Measurements from ENCODE around the gene NXPH3. TPM values are rescaled to one million over a fixed set of nuclear protein-coding genes. Genes with fewer than 3 reads are reported as not detected.

The NXPH3 gene
- total RNA-seq, 1 experiment from 2014 or later: not detected

GRCh38 chr17:49580981-49581647, 5.4 kb downstream of the NXPH3 start:
- Mint-ChIP-seq H3K27me3 (ENCODE audit: unreplicated experiment) (peaks cover 58% of the 10 kb centered on the region), H3K4me1 (ENCODE audit: low read depth, unreplicated experiment) (no peaks in the 10 kb centered on the region), H3K4me3 (ENCODE audit: low read depth, unreplicated experiment) (no peak overlapping the region), H3K9me3 (ENCODE audit: low read depth, unreplicated experiment) (no peaks in the 10 kb centered on the region), H3K27ac (ENCODE audit: unreplicated experiment) (no peak overlapping the region), H3K36me3 (ENCODE audit: insufficient read depth, unreplicated experiment) (peaks cover 10% of the 10 kb centered on the region)
- TF ChIP-seq CTCF (IDR thresholded peaks at IDR 0.05; ENCODE audit: unreplicated experiment): no peak
- BruUV-seq (replicated peaks): no TSS peak
- CTCF ChIA-PET: no interaction called here
- no peak for DNase-seq
- intact Hi-C loops (cut with micrococcal nuclease; ENCODE audit: unreplicated experiment): no loop called here

- H3K27ac Mint-ChIP-seq (ENCODE audit: unreplicated experiment): no peak overlapping the region
- no peak for DNase-seq
- intact Hi-C loops (cut with micrococcal nuclease; ENCODE audit: unreplicated experiment): no loop called here
- no peaks in the 10 kb centered on the region for H3K9me3 Mint-ChIP-seq (ENCODE audit: low read depth, unreplicated experiment)
- peaks cover 10% of the 10 kb centered on the region for H3K36me3 Mint-ChIP-seq (ENCODE audit: insufficient read depth, unreplicated experiment)
- CTCF ChIA-PET: no interaction called here
- no peaks in the 10 kb centered on the region for H3K4me1 Mint-ChIP-seq (ENCODE audit: low read depth, unreplicated experiment)
- no peak for TF ChIP-seq CTCF (IDR thresholded peaks at IDR 0.05; ENCODE audit: unreplicated experiment)
- peaks cover 53% of the 10 kb centered on the region for H3K27me3 Mint-ChIP-seq (ENCODE audit: unreplicated experiment)
- BruUV-seq (replicated peaks): no TSS peak
- H3K4me3 Mint-ChIP-seq (ENCODE audit: low read depth, unreplicated experiment): no peak overlapping the region
These were observed 6.0 kb downstream of the NXPH3 start for GRCh38 chr17:49581648-49581998.

GRCh38 chr17:49582055-49582722, 6.5 kb downstream of the NXPH3 start:
- Mint-ChIP-seq H3K4me1 (ENCODE audit: low read depth, unreplicated experiment) (no peaks in the 10 kb centered on the region), H3K36me3 (ENCODE audit: insufficient read depth, unreplicated experiment) (peaks cover 10% of the 10 kb centered on the region), H3K9me3 (ENCODE audit: low read depth, unreplicated experiment) (no peaks in the 10 kb centered on the region), H3K27me3 (ENCODE audit: unreplicated experiment) (peaks cover 48% of the 10 kb centered on the region), H3K4me3 (ENCODE audit: low read depth, unreplicated experiment) (no peak overlapping the region), H3K27ac (ENCODE audit: unreplicated experiment) (no peak overlapping the region)
- intact Hi-C loops (cut with micrococcal nuclease; ENCODE audit: unreplicated experiment): no loop called here
- no TSS peak for BruUV-seq (replicated peaks)
- no peak for TF ChIP-seq CTCF (IDR thresholded peaks at IDR 0.05; ENCODE audit: unreplicated experiment)
- DNase-seq: no peak
- CTCF ChIA-PET: interaction anchor here (0.5 to 1.1 kb wide), 2 partner anchors 15 to 451 kb away, joined by 3 to 6 read pairs; no protein-coding TSS in a partner anchor

GRCh38 chr17:49582789-49583188, 7.1 kb downstream of the NXPH3 start:
- no peak overlapping the region for H3K4me3 Mint-ChIP-seq (ENCODE audit: low read depth, unreplicated experiment)
- no peaks in the 10 kb centered on the region for H3K4me1 Mint-ChIP-seq (ENCODE audit: low read depth, unreplicated experiment)
- H3K27ac Mint-ChIP-seq (ENCODE audit: unreplicated experiment): no peak overlapping the region
- H3K27me3 Mint-ChIP-seq (ENCODE audit: unreplicated experiment): peaks cover 42% of the 10 kb centered on the region
- BruUV-seq (replicated peaks): no TSS peak
- intact Hi-C loops (cut with micrococcal nuclease; ENCODE audit: unreplicated experiment): no loop called here
- no peak for TF ChIP-seq CTCF (IDR thresholded peaks at IDR 0.05; ENCODE audit: unreplicated experiment)
- H3K36me3 Mint-ChIP-seq (ENCODE audit: insufficient read depth, unreplicated experiment): peaks cover 8% of the 10 kb centered on the region
- CTCF ChIA-PET: interaction anchor here (0.5 to 1.1 kb wide), 2 partner anchors 14 to 452 kb away, joined by 3 to 6 read pairs; no protein-coding TSS in a partner anchor
- no peaks in the 10 kb centered on the region for H3K9me3 Mint-ChIP-seq (ENCODE audit: low read depth, unreplicated experiment)
- no peak for DNase-seq

All from Calu3 (cell line).